Neural progenitor cell (in vitro differentiated cells): ENCODE measurements around the gene MACROD2. TPM values are rescaled to one million over a fixed set of nuclear protein-coding genes. Genes with fewer than 3 reads are reported as not detected.

Experiments
- DNase-seq: peaks from one replicate; pipeline ENCODE4 v3.0.0-alpha.2; 2016; ENCODE audit warnings: low spot score
- H2AFZ ChIP-seq: fragments of 200-600 bp; sonication (generic); replicated peaks from 2 replicates; pipeline ENCODE4 v1.6.1; 2016; ENCODE audit warnings: antibody characterized with exemption
- H3F3A ChIP-seq: fragments of 200-600 bp; sonication (generic); 2 replicates; pipeline ENCODE4 v1.6.1; 2016; ENCODE audit warnings: antibody characterized with exemption, low read depth
- H3K27ac ChIP-seq: fragments of 200-600 bp; sonication (generic); 2 replicates; pipeline ENCODE4 v1.5.1; 2016; ENCODE audit warnings: mild to moderate bottlenecking
- H3K27me3 ChIP-seq: fragments of 200-600 bp; sonication (generic); 2 replicates; pipeline ENCODE4 v1.6.1; 2016; ENCODE audit warnings: mild to moderate bottlenecking, moderate library complexity
- H3K36me3 ChIP-seq: fragments of 200-600 bp; sonication (generic); 2 replicates; pipeline ENCODE4 v1.5.1; 2016
- H3K4me1 ChIP-seq: fragments of 200-600 bp; sonication (generic); 2 replicates; pipeline ENCODE4 v1.6.1; 2016; ENCODE audit warnings: mixed run types
- H3K4me2 ChIP-seq: fragments of 200-600 bp; sonication (generic); 2 replicates; pipeline ENCODE4 v1.6.1; 2016
- H3K4me3 ChIP-seq: fragments of 200-600 bp; sonication (generic); 2 replicates; pipeline ENCODE4 v1.5.1; 2016
- H3K79me2 ChIP-seq: fragments of 200-600 bp; sonication (generic); 2 replicates; pipeline ENCODE4 v1.6.1; 2016; ENCODE audit warnings: low read depth
- H3K9ac ChIP-seq: fragments of 200-600 bp; sonication (generic); 2 replicates; pipeline ENCODE4 v1.6.1; 2016
- H3K9me3 ChIP-seq: fragments of 200-600 bp; sonication (generic); 2 replicates; pipeline ENCODE4 v1.5.1; 2016; ENCODE audit warnings: low read depth
- H4K20me1 ChIP-seq: fragments of 200-600 bp; sonication (generic); 2 replicates; pipeline ENCODE4 v1.6.1; 2016; ENCODE audit warnings: low read depth
- H3K27ac Mint-ChIP-seq: 3 replicates; pipeline ENCODE4 v1.8.0; 2021; ENCODE audit warnings: mixed read lengths
- H3K27me3 Mint-ChIP-seq: 2 replicates; pipeline ENCODE4 v1.8.0; 2022; ENCODE audit warnings: low read depth, mild to moderate bottlenecking, inconsistent platforms, moderate library complexity, mixed read lengths; ENCODE audit not compliant: insufficient read depth
- H3K36me3 Mint-ChIP-seq: 3 replicates; pipeline ENCODE4 v1.8.0; 2021; ENCODE audit warnings: mixed read lengths
- H3K4me1 Mint-ChIP-seq: 3 replicates; pipeline ENCODE4 v1.8.0; 2021; ENCODE audit warnings: mixed read lengths
- H3K4me3 Mint-ChIP-seq: 3 replicates; pipeline ENCODE4 v1.8.0; 2021; ENCODE audit warnings: mild to moderate bottlenecking, moderate library complexity, mixed read lengths
- H3K9me3 Mint-ChIP-seq: 3 replicates; pipeline ENCODE4 v1.8.0; 2020; ENCODE audit warnings: mixed read lengths
- EZH2 ChIP-seq: fragments of 200-600 bp; sonication (generic); IDR thresholded peaks from 2 replicates; pipeline ENCODE4 v1.6.1; 2017; ENCODE audit warnings: antibody characterized with exemption, mild to moderate bottlenecking, moderate library complexity
- EZH2phosphoT487 ChIP-seq: fragments of 200-600 bp; sonication (generic); IDR thresholded peaks from 2 replicates; pipeline ENCODE4 v1.6.1; 2017; ENCODE audit warnings: antibody characterized with exemption
- total RNA-seq: library from RNA; depleted of rRNA; stranded (reverse); fragments of >200 nt; gene quantifications from 2 replicates; pipeline ENCODE4 v1.2.3, GENCODE V29; 2015; ENCODE audit warnings: low replicate concordance
- TF ChIP-seq, protein P1 (sequence below): fragments of 200-600 bp; sonication (generic); IDR thresholded peaks from 2 replicates; pipeline ENCODE4 v1.5.1; 2017; ENCODE audit warnings: antibody characterized with exemption, mild to moderate bottlenecking

The MACROD2 gene
- total RNA-seq, 1 donor from 2014 or later: 11.9 TPM

DNA sequence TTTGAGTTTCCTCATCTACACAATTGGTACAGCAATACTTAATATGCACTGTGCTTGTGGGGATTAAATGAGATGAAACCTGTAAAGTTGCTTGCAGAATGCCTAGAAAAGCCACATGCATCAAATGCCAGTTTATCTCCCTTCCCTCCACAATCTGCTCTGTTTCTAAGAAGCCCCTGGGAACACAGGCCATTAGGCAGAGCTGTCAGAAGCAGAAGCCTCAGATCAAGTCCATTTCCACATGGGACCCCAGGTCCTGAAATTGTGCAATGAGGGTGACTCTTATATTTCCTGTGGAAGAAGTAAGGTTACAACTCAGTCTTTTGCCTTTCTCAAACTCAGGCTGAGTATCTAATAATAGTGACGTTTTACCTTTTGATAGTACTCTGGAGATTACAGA, 1840.5 kb downstream of the MACROD2 start:
- TF ChIP-seq, protein P1, sequence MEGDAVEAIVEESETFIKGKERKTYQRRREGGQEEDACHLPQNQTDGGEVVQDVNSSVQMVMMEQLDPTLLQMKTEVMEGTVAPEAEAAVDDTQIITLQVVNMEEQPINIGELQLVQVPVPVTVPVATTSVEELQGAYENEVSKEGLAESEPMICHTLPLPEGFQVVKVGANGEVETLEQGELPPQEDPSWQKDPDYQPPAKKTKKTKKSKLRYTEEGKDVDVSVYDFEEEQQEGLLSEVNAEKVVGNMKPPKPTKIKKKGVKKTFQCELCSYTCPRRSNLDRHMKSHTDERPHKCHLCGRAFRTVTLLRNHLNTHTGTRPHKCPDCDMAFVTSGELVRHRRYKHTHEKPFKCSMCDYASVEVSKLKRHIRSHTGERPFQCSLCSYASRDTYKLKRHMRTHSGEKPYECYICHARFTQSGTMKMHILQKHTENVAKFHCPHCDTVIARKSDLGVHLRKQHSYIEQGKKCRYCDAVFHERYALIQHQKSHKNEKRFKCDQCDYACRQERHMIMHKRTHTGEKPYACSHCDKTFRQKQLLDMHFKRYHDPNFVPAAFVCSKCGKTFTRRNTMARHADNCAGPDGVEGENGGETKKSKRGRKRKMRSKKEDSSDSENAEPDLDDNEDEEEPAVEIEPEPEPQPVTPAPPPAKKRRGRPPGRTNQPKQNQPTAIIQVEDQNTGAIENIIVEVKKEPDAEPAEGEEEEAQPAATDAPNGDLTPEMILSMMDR: no peak
- TF ChIP-seq EZH2phosphoT487 (no peak), EZH2 (no peak)
- H3K27ac Mint-ChIP-seq: no peak overlapping the region

DNA sequence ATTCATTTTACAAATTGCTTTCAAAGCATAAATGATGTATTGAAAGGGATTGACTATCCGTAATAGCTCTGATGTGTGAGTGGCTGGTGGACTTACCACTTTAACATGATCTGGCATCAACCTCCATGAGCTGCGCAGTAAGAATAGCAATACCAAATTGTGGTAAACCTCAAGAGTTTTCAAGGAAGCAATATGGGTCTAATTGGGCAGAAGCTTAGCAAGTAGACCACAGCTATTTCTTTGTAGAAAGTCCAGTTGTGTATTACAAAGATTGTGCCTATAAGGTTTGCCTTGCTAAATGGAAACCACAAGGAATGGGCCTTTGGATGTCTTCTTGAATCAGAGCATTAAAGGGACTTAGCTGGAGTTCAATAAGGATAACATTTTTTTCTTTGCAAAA, 1841.3 kb downstream of the MACROD2 start:
- no peak overlapping the region for H3K27ac ChIP-seq
- Mint-ChIP-seq H3K27ac (no peak overlapping the region), H3K9me3 (peaks cover 5% of the 10 kb centered on the region), H3K36me3 (no peaks in the 10 kb centered on the region), H3K4me1 (no peaks in the 10 kb centered on the region), H3K4me3 (no peak overlapping the region), H3K27me3 (peaks cover 3% of the 10 kb centered on the region)
- H3K27me3 ChIP-seq: no peaks in the 10 kb centered on the region
- H3K4me3 ChIP-seq: no peak overlapping the region
- no peaks in the 10 kb centered on the region for H3K36me3 ChIP-seq
- no peaks in the 10 kb centered on the region for H3K9me3 ChIP-seq
- H3K9ac ChIP-seq: no peak overlapping the region
- no peak overlapping the region for H2AFZ ChIP-seq
- H3K4me1 ChIP-seq: no peaks in the 10 kb centered on the region
- no peak for TF ChIP-seq EZH2
- no peak for TF ChIP-seq EZH2phosphoT487
- TF ChIP-seq, protein P1: no peak
- DNase-seq: no peak
- no peaks in the 10 kb centered on the region for H3F3A ChIP-seq
- no peaks in the 10 kb centered on the region for H4K20me1 ChIP-seq
- no peak overlapping the region for H3K4me2 ChIP-seq
- no peaks in the 10 kb centered on the region for H3K79me2 ChIP-seq

More for the DNA sequence above, 1840.5 kb downstream of the MACROD2 start:
- H3K4me1 ChIP-seq: no peaks in the 10 kb centered on the region
- Mint-ChIP-seq H3K4me3 (no peak overlapping the region), H3K27me3 (no peaks in the 10 kb centered on the region), H3K36me3 (no peaks in the 10 kb centered on the region), H3K9me3 (no peaks in the 10 kb centered on the region), H3K4me1 (no peaks in the 10 kb centered on the region)
- no peaks in the 10 kb centered on the region for H3K9me3 ChIP-seq
- H3K79me2 ChIP-seq: no peaks in the 10 kb centered on the region
- H3K9ac ChIP-seq: no peak overlapping the region
- no peak overlapping the region for H3K4me2 ChIP-seq
- H3F3A ChIP-seq: no peaks in the 10 kb centered on the region
- no peak overlapping the region for H2AFZ ChIP-seq
- H3K4me3 ChIP-seq: no peak overlapping the region
- no peak for DNase-seq
- no peaks in the 10 kb centered on the region for H3K27me3 ChIP-seq
- no peaks in the 10 kb centered on the region for H4K20me1 ChIP-seq
- H3K27ac ChIP-seq: no peak overlapping the region
- H3K36me3 ChIP-seq: no peaks in the 10 kb centered on the region

DNA sequence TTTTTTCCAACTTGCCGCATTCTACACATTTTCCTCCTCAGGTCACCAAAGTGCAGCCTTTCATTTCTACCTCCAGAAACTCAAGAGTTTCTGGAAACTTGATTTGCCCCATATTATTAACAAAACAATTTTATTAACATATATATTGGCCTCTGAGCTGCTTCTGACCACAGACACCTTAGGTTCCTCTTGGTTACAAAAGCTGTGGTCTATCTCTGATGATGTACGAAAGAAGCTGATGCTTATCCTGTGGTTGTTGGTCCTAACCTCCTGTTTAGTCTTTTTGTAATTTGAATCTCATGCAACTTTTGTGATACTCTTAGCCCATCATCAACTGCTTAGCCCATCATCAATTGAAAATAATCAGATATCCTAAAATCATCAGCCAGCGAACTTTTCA, 1842.2 kb downstream of the MACROD2 start:
- H3K4me2 ChIP-seq: no peak overlapping the region
- no peaks in the 10 kb centered on the region for H3F3A ChIP-seq
- Mint-ChIP-seq H3K9me3 (peaks cover 5% of the 10 kb centered on the region), H3K27me3 (peaks cover 3% of the 10 kb centered on the region), H3K27ac (no peak overlapping the region), H3K4me3 (no peak overlapping the region), H3K4me1 (no peaks in the 10 kb centered on the region), H3K36me3 (no peaks in the 10 kb centered on the region)
- H3K36me3 ChIP-seq: no peaks in the 10 kb centered on the region
- no peaks in the 10 kb centered on the region for H3K79me2 ChIP-seq
- no peaks in the 10 kb centered on the region for H3K27me3 ChIP-seq
- no peak overlapping the region for H3K9ac ChIP-seq
- TF ChIP-seq EZH2: no peak
- TF ChIP-seq EZH2phosphoT487: no peak
- TF ChIP-seq, protein P1: no peak
- no peaks in the 10 kb centered on the region for H4K20me1 ChIP-seq
- no peak overlapping the region for H2AFZ ChIP-seq
- no peak overlapping the region for H3K4me3 ChIP-seq
- DNase-seq: no peak
- H3K4me1 ChIP-seq: no peaks in the 10 kb centered on the region
- H3K27ac ChIP-seq: no peak overlapping the region
- H3K9me3 ChIP-seq: no peaks in the 10 kb centered on the region
